CD1c-positive myeloid dendritic cell (primary cell): ENCODE data around the gene HDAC2.
"Not testable (repeated sequence)": the region's sequence is repeated elsewhere in the genome, so short reads cannot be mapped to it uniquely, and the experiment has no call there.

Experiments
- DNase-seq: peaks from one replicate; pipeline ENCODE4 v3.0.0-alpha.2; 2016; ENCODE audit errors: extremely low spot score

HDAC2 gene

GRCh38 chr6:113971741-113972140 is 793 bp upstream of the HDAC2 start:
- peak; percentile 21 for DNase-seq

DNA sequence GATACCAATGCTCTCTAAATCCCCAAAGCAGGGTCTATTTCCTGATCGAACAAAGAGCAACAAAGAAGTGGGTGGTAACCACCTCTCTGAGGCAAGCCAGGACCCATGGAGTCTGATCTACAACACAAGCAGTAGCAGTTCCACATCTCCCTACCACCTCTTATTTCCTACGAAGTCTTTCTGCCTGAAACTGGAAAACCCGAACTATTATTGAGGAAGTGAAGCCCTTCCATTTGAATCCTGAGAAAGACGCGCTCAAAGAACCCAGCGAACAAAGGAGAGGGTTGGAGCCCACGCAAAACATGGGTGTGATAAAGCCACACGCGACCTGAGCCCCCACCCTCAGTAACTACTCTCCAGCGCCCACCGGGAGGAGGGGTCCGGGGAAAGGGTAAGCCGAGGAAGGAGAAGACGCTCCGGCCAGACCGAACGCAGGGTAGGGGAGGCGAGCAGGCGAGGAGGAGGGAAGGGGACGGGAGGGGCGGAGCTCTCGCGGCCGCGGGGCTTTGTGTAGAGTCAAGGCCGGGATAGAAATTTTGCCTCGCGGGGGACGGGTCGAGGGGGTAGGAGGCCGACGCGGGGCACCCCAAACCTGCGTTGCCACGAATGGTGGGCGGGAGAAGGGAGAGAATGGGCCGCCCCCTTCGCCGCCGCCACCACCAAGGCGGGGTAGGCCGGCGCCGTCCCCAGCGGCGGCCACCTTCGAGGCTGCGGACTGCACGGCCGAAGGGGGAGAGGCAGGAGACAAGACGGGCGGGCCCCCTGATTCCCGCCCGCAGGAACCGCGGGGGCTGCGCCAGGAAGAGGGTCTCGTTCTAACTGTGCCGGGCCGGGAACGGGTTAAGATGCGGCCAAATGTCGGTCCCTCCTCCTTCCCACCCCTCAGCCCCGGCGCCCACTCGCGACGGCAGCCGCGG is 802 bp downstream of the HDAC2 start:
- peak; percentile 85 for DNase-seq

- DNase-seq, result no peak
Measured at GRCh38 chr6:113968472-113968871, 2.5 kb downstream of the HDAC2 start.

DNA sequence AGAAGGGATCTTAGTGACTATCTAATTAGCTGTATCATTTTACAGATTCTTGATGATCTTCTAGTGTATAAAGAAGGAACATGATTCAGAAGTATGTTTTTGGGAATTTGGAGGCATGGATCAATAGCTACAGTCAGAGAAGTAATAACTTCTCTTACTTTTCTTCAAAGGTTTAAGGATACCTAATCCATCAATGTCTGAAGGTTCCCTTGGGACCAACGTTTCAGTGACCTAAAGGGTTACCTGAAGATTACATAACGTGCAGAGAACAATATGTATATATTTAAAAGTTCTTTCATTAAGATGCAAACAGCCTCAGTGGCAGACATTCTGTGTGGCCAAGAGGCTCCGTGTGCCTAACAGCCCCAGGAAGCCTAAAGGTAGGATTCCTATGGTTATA is 3.2 kb downstream of the HDAC2 start:
- no peak for DNase-seq

- DNase-seq, result no peak
Measured at GRCh38 chr6:113960795-113961194, 10.2 kb downstream of the HDAC2 start.

DNA sequence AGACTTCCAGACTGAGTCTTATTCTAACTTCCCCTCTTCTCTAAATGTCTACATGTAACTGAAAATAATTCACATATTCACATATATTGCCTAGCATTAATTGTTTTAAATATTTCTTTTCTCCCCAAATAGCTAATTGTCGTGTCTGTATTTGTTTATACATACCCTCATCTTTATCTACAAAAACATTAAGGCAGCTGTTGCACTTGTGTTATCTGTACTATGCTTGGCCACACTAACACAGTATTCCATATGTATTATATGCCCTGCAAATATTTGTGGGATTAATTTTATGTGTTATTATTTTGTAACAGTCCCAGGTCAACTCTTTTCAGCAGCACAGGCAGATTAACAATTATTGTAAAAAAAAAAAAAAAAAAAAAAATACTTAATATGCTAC is 11.7 kb downstream of the HDAC2 start:
- DNase-seq, result no peak

DNA sequence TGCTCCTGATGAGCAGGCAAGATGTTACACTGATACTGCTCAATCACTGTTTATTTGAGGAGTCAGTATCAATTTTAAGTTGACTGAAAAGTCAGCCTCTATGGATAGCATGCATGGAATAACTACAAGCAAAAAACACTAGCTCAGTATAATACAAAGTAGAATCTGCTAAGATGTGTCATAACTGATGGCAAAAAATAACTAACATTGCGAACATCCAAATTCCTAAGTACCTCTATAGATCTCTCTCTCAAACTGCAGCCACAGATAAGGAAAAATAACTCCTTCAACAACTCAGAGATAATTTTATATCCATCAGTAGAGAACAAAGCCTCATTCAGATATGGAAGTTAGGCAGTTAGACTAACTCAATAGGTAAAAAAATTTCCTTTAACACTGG is 16.3 kb downstream of the HDAC2 start:
- DNase-seq, result no peak

DNA sequence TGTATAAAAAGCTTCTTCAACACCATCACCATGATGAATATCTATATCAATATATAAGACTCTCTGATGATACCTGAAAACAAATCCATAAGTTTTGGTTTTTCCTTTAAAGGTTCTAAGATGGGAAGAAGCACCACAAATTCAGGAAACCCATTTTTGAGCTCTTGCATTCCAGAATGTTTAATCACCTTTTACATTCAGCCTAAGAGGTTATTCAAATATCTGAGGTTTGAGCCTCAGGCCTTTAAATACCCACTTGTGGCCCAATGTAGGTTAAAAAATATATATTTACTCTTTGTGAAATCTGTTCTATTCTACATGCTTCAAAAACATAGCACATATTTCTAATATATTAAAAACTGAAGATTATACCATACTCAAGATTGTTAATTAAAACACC is 17.6 kb downstream of the HDAC2 start:
- DNase-seq, result no peak

DNA sequence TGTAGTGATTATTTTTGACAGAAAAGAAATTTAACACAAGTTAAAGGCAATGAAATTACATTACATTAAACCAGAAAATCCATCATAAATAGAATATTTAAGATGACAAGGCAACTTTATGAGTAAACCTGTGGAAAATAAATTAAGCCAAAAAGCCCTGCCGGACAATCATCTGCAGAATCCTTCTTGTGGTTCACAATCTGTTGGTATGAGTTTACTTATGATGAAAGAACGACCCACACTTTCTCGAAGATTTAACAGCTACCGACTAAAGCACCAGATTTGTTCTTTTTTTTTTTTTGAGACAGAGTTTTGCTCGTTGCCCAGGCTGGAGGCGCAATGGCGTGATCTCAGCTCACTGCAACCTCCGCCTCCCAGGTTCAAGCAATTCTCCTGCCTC is 21.4 kb downstream of the HDAC2 start:
- DNase-seq, result no peak

GRCh38 chr6:113944701-113945100 is 26.2 kb downstream of the HDAC2 start:
- DNase-seq, result no peak

GRCh38 chr6:113939825-113940224 is 31.1 kb downstream of the HDAC2 start:
- DNase-seq, result no peak

DNA sequence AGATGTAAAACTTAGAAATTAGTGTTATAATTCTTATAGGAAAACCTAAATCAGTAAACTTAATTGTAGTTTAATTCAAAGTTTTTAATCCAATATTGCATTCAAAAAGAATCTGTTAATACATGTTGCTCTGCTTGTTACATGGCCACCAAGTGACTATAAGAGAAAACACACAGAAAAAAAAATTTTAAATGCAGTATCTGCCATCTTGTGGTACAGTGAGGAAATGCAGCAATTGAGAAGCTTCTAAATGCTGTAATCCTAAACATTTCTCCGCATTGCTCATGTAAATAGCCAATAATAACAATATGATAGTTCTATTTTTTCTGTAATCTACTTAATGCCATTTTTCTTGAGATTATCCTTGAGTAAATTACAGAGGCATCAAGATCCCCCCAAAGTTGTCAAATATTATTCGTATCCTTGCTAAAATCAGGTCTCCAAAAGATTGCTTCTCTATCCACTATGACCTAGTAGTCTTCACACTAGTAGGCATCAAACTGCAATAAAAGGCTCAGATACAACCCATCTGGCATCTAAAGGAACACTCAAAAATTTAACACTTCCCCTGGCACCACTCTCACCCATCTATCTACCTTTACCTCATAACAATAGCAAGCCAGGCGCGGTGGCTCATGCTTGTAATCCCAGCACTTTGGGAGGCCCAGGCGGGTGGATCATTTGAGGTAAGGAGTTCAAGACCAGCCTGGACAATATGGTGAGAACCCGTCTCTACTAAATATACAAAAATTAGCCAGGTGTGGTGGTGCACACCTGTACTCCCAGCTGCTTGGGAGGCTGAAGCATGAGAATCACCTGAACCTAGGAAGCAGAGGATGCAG is 34.6 kb downstream of the HDAC2 start:
- DNase-seq, result peak; percentile 58

DNA sequence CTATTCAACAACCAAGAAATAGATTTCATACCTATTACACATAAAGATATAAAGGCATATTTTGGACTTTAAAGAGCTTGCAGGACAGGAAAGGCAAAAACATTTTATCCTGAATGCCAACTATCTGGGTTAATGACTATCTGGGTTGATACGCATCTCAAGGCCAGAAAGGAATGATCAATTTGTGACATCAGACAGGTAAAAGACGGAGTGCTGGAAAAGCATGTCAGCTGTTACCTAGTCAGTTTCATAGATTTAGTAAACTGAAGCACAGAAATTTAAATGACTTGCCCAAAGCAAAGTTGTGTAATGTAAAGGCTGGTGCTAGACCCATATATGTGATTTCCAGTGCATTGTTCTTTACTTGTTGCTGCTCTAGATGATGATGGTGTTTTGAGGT is 36.8 kb downstream of the HDAC2 start:
- no peak for DNase-seq

- not testable (repeated sequence) for DNase-seq
Measured at GRCh38 chr6:113931907-113932306, 39.0 kb downstream of the HDAC2 start.

- DNase-seq, result no peak
Measured at GRCh38 chr6:113930183-113930582, 40.8 kb downstream of the HDAC2 start.

DNA sequence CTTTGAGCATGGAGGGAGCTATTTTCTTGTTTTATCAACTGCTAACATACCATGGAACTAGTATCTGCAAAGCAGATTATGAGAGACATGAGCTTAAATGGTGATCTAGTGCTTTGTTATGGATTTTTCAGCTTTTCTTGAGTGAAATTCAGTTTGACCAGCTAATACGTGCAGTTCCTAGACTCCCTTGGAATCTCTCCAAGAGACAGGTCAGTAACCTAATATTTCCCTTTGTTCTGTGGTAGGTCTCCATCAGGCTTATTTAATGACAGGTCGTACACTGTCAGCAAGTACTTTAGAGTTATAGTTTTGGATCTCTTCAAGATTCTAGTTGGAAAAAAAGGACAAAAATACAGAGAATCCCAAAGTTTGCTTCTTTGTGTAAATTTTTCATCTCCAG is 43.9 kb downstream of the HDAC2 start:
- no peak for DNase-seq

GRCh38 chr6:113925378-113925777 is 45.6 kb downstream of the HDAC2 start:
- no peak for DNase-seq

GRCh38 chr6:113924312-113924723 is 46.6 kb downstream of the HDAC2 start:
- DNase-seq, result no peak

DNA sequence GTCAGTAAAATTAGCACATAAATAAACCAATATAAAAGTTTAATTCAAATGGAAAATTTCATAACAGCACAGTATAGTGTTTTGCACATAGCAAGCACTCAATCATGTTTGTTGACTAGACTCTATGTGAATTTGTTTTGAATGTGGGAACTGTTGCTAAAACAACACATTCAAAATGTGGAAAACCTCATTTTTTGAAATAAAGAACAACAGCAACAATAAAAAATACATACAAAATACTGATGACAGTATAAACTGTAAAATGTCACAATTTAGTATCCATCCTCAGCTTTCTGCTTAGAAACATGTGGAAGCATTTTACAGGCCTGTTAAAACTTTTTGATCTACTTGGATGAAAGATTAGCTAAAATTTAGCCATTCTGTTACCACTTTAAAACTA is 47.4 kb downstream of the HDAC2 start:
- no peak for DNase-seq

- no peak for DNase-seq
Measured at GRCh38 chr6:113921299-113921904, 49.5 kb downstream of the HDAC2 start.

- DNase-seq, result no peak
Measured at GRCh38 chr6:113920663-113921267, 50.2 kb downstream of the HDAC2 start.

DNA sequence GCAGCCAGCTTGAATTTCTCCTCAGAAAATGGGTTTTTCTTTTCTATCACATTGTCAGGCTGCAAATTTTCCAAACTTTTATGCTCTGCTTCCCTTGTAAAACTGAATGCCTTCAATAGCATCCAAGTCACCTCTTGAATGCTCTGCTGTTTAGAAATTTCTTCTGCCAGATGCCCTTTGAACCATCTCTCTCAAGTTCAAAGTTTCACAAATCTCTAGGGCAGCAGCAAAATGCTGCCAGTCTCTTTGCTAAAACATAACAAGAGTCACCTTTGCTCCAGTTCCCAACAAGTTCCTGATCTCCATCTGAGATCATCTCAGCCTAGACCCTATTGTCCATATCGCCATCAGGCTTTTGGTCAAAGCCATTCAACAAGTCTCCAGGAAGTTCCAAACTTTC is 60.7 kb downstream of the HDAC2 start:
- DNase-seq, result not testable (repeated sequence)
